Measurements from ENCODE around the gene KRT71.

Gene KRT71

GRCh38 chr12:52575256-52575655, 22.3 kb upstream of the KRT71 start:
- no peak overlapping the region for H3K4me2 ChIP-seq (ENCODE audit: low read length)
- no peaks in the 10 kb centered on the region for H3K27me3 ChIP-seq (ENCODE audit: control insufficient read depth, insufficient read depth, low read length)
- no peaks in the 10 kb centered on the region for H3K79me2 ChIP-seq

DNA sequence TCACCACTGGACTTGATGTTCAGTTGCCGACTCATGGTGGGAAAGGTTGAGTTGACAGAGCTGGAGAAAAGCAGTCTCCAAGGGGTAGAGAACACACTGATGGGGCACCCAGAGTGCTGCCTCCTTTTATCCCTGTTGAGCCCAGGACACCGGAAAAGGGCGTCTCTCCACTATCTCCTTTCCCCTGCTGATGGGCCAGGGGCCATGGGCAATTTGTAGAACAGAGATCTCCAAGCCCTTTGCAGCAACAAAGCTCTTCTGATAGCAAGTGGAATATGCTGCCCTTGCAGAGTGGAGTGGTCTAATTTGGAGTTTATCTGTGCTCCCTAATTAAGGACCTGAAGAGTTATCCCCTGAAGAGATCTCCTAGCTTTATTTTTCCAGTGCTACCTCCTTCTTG, 20.8 kb upstream of the KRT71 start, which contains the start of gene KRT74:
Gene KRT74 (minus strand): TSS at position 101 of the 400 bp plus-strand sequence. CDS start 66 bp downstream, at position 35.
- no peak within 1 kb of the TSS for H3K4me3 ChIP-seq (ENCODE audit: low read depth, low read length)
- H2AFZ ChIP-seq = no peak within 1 kb of the TSS
- H3K4me2 ChIP-seq (ENCODE audit: low read length) = no peak within 1 kb of the TSS
- H3K9me3 ChIP-seq (ENCODE audit: control insufficient read depth, low read length) = no peaks in the 10 kb centered on the region
- no peaks in the 10 kb centered on the region for H3K79me2 ChIP-seq
- no peak within 1 kb of the TSS for H3K27ac ChIP-seq
- no peaks in the 10 kb centered on the region for H3K4me1 ChIP-seq
- no peaks in the 10 kb centered on the region for H3K27me3 ChIP-seq (ENCODE audit: control insufficient read depth, insufficient read depth, low read length)
- TF ChIP-seq CTCF (IDR thresholded peaks at IDR 0.05) = no peak
- H3K36me3 ChIP-seq (ENCODE audit: control insufficient read depth, insufficient read depth, low read length) = no peaks in the 10 kb centered on the region
- H3K9ac ChIP-seq = no peak within 1 kb of the TSS

More at GRCh38 chr12:52575256-52575655, 22.3 kb upstream of the KRT71 start:
- Histone ChIP-seq H3K27ac (no peak overlapping the region), H3K4me1 (no peaks in the 10 kb centered on the region), H3K36me3 (ENCODE audit: control insufficient read depth, insufficient read depth, low read length) (no peaks in the 10 kb centered on the region), H3K9ac (no peak overlapping the region), H3K9me3 (ENCODE audit: control insufficient read depth, low read length) (no peaks in the 10 kb centered on the region), H2AFZ (no peak overlapping the region), H3K4me3 (ENCODE audit: low read depth, low read length) (no peak overlapping the region)
- TF ChIP-seq CTCF (IDR thresholded peaks at IDR 0.05) = no peak

- H3K4me1 ChIP-seq = no peaks in the 10 kb centered on the region
- H3K4me2 ChIP-seq (ENCODE audit: low read length) = no peak overlapping the region
- no peaks in the 10 kb centered on the region for H3K36me3 ChIP-seq (ENCODE audit: control insufficient read depth, insufficient read depth, low read length)
- no peak overlapping the region for H3K27ac ChIP-seq
- no peaks in the 10 kb centered on the region for H3K9me3 ChIP-seq (ENCODE audit: control insufficient read depth, low read length)
- H2AFZ ChIP-seq = no peak overlapping the region
- TF ChIP-seq CTCF (IDR thresholded peaks at IDR 0.05) = no peak
- H3K4me3 ChIP-seq (ENCODE audit: low read depth, low read length) = no peak overlapping the region
- H3K79me2 ChIP-seq = no peaks in the 10 kb centered on the region
- no peaks in the 10 kb centered on the region for H3K27me3 ChIP-seq (ENCODE audit: control insufficient read depth, insufficient read depth, low read length)
- no peak overlapping the region for H3K9ac ChIP-seq
Observed at GRCh38 chr12:52573306-52573705, 20.4 kb upstream of the KRT71 start.

- no peak for TF ChIP-seq CTCF (IDR thresholded peaks at IDR 0.05)
- Histone ChIP-seq H3K79me2 (no peaks in the 10 kb centered on the region), H3K4me2 (ENCODE audit: low read length) (no peak overlapping the region), H3K27me3 (ENCODE audit: control insufficient read depth, insufficient read depth, low read length) (no peaks in the 10 kb centered on the region), H3K9ac (no peak overlapping the region), H3K27ac (no peak overlapping the region), H3K36me3 (ENCODE audit: control insufficient read depth, insufficient read depth, low read length) (no peaks in the 10 kb centered on the region), H2AFZ (no peak overlapping the region), H3K9me3 (ENCODE audit: control insufficient read depth, low read length) (no peaks in the 10 kb centered on the region), H3K4me3 (ENCODE audit: low read depth, low read length) (no peak overlapping the region), H3K4me1 (no peaks in the 10 kb centered on the region)
Observed at GRCh38 chr12:52570511-52570910, 17.6 kb upstream of the KRT71 start.

DNA sequence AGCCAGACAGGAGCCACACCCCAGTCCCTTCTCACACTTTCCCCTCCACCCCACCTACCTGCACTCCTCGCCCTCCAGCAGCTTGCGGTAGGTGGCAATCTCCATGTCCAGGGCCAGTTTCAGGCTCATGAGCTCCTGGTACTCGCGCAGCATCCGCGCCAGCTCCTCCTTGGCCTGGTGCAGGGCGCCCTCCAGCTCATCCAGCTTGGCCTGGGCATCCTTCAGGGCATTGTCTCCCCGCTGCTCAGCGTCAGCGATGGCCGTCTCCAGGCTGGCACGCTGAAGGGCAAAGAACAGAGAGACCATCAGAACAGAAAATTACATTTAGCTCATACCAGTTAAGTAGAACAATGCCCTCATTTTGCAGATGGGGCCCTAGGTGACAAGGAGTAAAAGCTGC, 15.2 kb upstream of the KRT71 start:
- Histone ChIP-seq H2AFZ (no peak overlapping the region), H3K4me1 (no peaks in the 10 kb centered on the region), H3K4me3 (ENCODE audit: low read depth, low read length) (no peak overlapping the region), H3K4me2 (ENCODE audit: low read length) (no peak overlapping the region), H3K9ac (no peak overlapping the region), H3K9me3 (ENCODE audit: control insufficient read depth, low read length) (no peaks in the 10 kb centered on the region), H3K27me3 (ENCODE audit: control insufficient read depth, insufficient read depth, low read length) (no peaks in the 10 kb centered on the region), H3K27ac (no peak overlapping the region), H3K79me2 (no peaks in the 10 kb centered on the region), H3K36me3 (ENCODE audit: control insufficient read depth, insufficient read depth, low read length) (no peaks in the 10 kb centered on the region)
- TF ChIP-seq CTCF (IDR thresholded peaks at IDR 0.05) = no peak
